WTC11 (cell line): ENCODE results near the gene MRPL10. TPM values are rescaled to one million over a fixed set of nuclear protein-coding genes. Genes with fewer than 3 reads are reported as not detected.

Experiments used
- ATAC-seq: fragments of 200-7000 bp; cut with Tn5 transposase; 2 replicates; pipeline ENCODE4 v1.10.0; 2021; ENCODE audit warnings: mild to moderate bottlenecking, moderate library complexity
- CTCF ChIA-PET: fragments of 300-600 bp; sonication (Branson Sonifier 250); formaldehyde crosslinking; loops from one replicate; lab custom pipeline; 2021; ENCODE audit warnings: antibody characterized with exemption; lab: Charles Lee
- POLR2A ChIA-PET: fragments of 350-600 bp; sonication (Branson Sonifier 250); formaldehyde crosslinking; loops from one replicate; lab custom pipeline; 2021; ENCODE audit warnings: antibody characterized with exemption; lab: Charles Lee
- DNase-seq: peaks from one replicate; pipeline ENCODE4 v3.0.0; 2021; ENCODE audit warnings: low spot score
- H3K27ac Mint-ChIP-seq: 2 replicates; pipeline ENCODE4 v1.8.0; 2021; ENCODE audit warnings: mixed read lengths
- H3K27me3 Mint-ChIP-seq: 2 replicates; pipeline ENCODE4 v1.8.0; 2021; ENCODE audit warnings: low read depth, mild to moderate bottlenecking, moderate library complexity, mixed read lengths
- H3K36me3 Mint-ChIP-seq: 2 replicates; pipeline ENCODE4 v1.8.0; 2021; ENCODE audit warnings: mixed read lengths
- H3K4me1 Mint-ChIP-seq: 2 replicates; pipeline ENCODE4 v1.8.0; 2022; ENCODE audit warnings: mixed read lengths
- H3K4me3 Mint-ChIP-seq: 2 replicates; pipeline ENCODE4 v1.8.0; 2021; ENCODE audit warnings: mild to moderate bottlenecking, moderate library complexity, mixed read lengths
- H3K9me3 Mint-ChIP-seq: 2 replicates; pipeline ENCODE4 v1.8.0; 2021; ENCODE audit warnings: mixed read lengths
- ATF1 ChIP-seq: sonication (generic); formaldehyde crosslinking; IDR thresholded peaks from 2 replicates; pipeline ENCODE4 v1.8.1; 2023; ENCODE audit warnings: mild to moderate bottlenecking, moderate library complexity, missing genetic modification reagents
- E2F1 ChIP-seq: sonication (generic); formaldehyde crosslinking; IDR thresholded peaks from 2 replicates; pipeline ENCODE4 v1.8.0; 2022; ENCODE audit warnings: mild to moderate bottlenecking, missing genetic modification reagents
- ELF4 ChIP-seq: sonication (generic); formaldehyde crosslinking; IDR thresholded peaks from 2 replicates; pipeline ENCODE4 v1.8.1; 2022; ENCODE audit warnings: low read depth, mild to moderate bottlenecking, moderate library complexity, missing genetic modification reagents
- EMX1 ChIP-seq: fragments of 250-450 bp; sonication (Bioruptor Pico); IDR thresholded peaks from 2 replicates; pipeline ENCODE4 v1.8.0; 2021; ENCODE audit warnings: mild to moderate bottlenecking
- HMGA2 ChIP-seq: fragments of 250-450 bp; sonication (Bioruptor Pico); IDR thresholded peaks from 2 replicates; pipeline ENCODE4 v1.4.0; 2021; ENCODE audit warnings: mild to moderate bottlenecking, moderate library complexity
- JAZF1 ChIP-seq: fragments of 250-450 bp; sonication (Bioruptor Pico); IDR thresholded peaks from 2 replicates; pipeline ENCODE4 v1.9.0; 2021; ENCODE audit warnings: moderate library complexity, mild to moderate bottlenecking, inconsistent platforms
- KAT7 ChIP-seq: sonication (generic); formaldehyde crosslinking; IDR thresholded peaks from 2 replicates; pipeline ENCODE4 v1.8.1; 2023; ENCODE audit warnings: missing genetic modification reagents, mild to moderate bottlenecking, borderline replicate concordance
- NR3C1 ChIP-seq: sonication (generic); formaldehyde crosslinking; conservative IDR thresholded peaks from 2 replicates; pipeline ENCODE4 v1.8.1; 2023; ENCODE audit warnings: low read depth, mild to moderate bottlenecking, missing genetic modification reagents
- PREB ChIP-seq: sonication (generic); formaldehyde crosslinking; IDR thresholded peaks from 2 replicates; pipeline ENCODE4 v1.8.1; 2022; ENCODE audit warnings: mild to moderate bottlenecking, missing genetic modification reagents, moderate library complexity, borderline replicate concordance
- PRRX2 ChIP-seq: fragments of 250-450 bp; sonication (Bioruptor Pico); IDR thresholded peaks from 2 replicates; pipeline ENCODE4 v1.8.0; 2021; ENCODE audit warnings: mild to moderate bottlenecking
- SOX15 ChIP-seq: fragments of 250-450 bp; sonication (Bioruptor Pico); IDR thresholded peaks from 2 replicates; pipeline ENCODE4 v1.9.0; 2021; ENCODE audit warnings: mild to moderate bottlenecking
- STAT6 ChIP-seq: sonication (generic); formaldehyde crosslinking; conservative IDR thresholded peaks from 2 replicates; pipeline ENCODE4 v1.8.1; 2023; ENCODE audit warnings: mild to moderate bottlenecking, low read depth, missing genetic modification reagents, moderate library complexity
- TEAD4 ChIP-seq: sonication (generic); formaldehyde crosslinking; IDR thresholded peaks from 2 replicates; pipeline ENCODE4 v1.8.0; 2022; ENCODE audit warnings: mild to moderate bottlenecking, missing genetic modification reagents
- ZNF232 ChIP-seq: sonication (generic); formaldehyde crosslinking; IDR thresholded peaks from 2 replicates; pipeline ENCODE4 v1.8.0; 2022; ENCODE audit warnings: mild to moderate bottlenecking, missing genetic modification reagents
- ZNF416 ChIP-seq: fragments of 250-450 bp; sonication (Bioruptor Pico); IDR thresholded peaks from 2 replicates; pipeline ENCODE4 v1.9.0; 2021; ENCODE audit warnings: mild to moderate bottlenecking, inconsistent platforms
- total RNA-seq: library from RNA; stranded (reverse); gene quantifications from 3 replicates; pipeline ENCODE4 v1.2.3, GENCODE V29; 2021
- TF ChIP-seq, protein P1 (sequence below): sonication (generic); formaldehyde crosslinking; IDR thresholded peaks from 2 replicates; pipeline ENCODE4 v1.8.0; 2023; ENCODE audit warnings: missing genetic modification reagents, mild to moderate bottlenecking, borderline replicate concordance
- TF ChIP-seq, protein P2 (sequence below): sonication (generic); formaldehyde crosslinking; conservative IDR thresholded peaks from 2 replicates; pipeline ENCODE4 v1.8.1; 2022; ENCODE audit warnings: mild to moderate bottlenecking, missing genetic modification reagents
- TF ChIP-seq, protein P3 (sequence below): sonication (generic); formaldehyde crosslinking; IDR thresholded peaks from 2 replicates; pipeline ENCODE4 v1.8.1; 2023; ENCODE audit warnings: mild to moderate bottlenecking, missing genetic modification reagents
- TF ChIP-seq, protein P4 (sequence below): sonication (generic); formaldehyde crosslinking; IDR thresholded peaks from 2 replicates; pipeline ENCODE4 v1.8.1; 2022; ENCODE audit warnings: mild to moderate bottlenecking, moderate library complexity, missing genetic modification reagents

MRPL10 gene
- total RNA-seq, 1 experiment from 2014 or later = 80.1 TPM

GRCh38 chr17:47869114-47869513, 37.8 kb upstream of the MRPL10 start:
- H3K4me3 Mint-ChIP-seq = no peak overlapping the region
- no peak for TF ChIP-seq ZNF416 (CRISPR knock-in tag)
- TF ChIP-seq, protein P1, sequence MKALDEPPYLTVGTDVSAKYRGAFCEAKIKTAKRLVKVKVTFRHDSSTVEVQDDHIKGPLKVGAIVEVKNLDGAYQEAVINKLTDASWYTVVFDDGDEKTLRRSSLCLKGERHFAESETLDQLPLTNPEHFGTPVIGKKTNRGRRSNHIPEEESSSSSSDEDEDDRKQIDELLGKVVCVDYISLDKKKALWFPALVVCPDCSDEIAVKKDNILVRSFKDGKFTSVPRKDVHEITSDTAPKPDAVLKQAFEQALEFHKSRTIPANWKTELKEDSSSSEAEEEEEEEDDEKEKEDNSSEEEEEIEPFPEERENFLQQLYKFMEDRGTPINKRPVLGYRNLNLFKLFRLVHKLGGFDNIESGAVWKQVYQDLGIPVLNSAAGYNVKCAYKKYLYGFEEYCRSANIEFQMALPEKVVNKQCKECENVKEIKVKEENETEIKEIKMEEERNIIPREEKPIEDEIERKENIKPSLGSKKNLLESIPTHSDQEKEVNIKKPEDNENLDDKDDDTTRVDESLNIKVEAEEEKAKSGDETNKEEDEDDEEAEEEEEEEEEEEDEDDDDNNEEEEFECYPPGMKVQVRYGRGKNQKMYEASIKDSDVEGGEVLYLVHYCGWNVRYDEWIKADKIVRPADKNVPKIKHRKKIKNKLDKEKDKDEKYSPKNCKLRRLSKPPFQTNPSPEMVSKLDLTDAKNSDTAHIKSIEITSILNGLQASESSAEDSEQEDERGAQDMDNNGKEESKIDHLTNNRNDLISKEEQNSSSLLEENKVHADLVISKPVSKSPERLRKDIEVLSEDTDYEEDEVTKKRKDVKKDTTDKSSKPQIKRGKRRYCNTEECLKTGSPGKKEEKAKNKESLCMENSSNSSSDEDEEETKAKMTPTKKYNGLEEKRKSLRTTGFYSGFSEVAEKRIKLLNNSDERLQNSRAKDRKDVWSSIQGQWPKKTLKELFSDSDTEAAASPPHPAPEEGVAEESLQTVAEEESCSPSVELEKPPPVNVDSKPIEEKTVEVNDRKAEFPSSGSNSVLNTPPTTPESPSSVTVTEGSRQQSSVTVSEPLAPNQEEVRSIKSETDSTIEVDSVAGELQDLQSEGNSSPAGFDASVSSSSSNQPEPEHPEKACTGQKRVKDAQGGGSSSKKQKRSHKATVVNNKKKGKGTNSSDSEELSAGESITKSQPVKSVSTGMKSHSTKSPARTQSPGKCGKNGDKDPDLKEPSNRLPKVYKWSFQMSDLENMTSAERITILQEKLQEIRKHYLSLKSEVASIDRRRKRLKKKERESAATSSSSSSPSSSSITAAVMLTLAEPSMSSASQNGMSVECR = no peak
- TF ChIP-seq JAZF1 (CRISPR knock-in tag) = no peak
- no peak for TF ChIP-seq E2F1 (CRISPR knock-in tag)
- no peak for TF ChIP-seq STAT6 (CRISPR knock-in tag)
- TF ChIP-seq TEAD4 (CRISPR knock-in tag) = no peak
- TF ChIP-seq, protein P2, sequence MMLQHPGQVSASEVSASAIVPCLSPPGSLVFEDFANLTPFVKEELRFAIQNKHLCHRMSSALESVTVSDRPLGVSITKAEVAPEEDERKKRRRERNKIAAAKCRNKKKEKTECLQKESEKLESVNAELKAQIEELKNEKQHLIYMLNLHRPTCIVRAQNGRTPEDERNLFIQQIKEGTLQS (CRISPR knock-in tag) = no peak
- TF ChIP-seq ZNF232 (CRISPR knock-in tag) = no peak
- no peak for TF ChIP-seq EMX1
- TF ChIP-seq NR3C1 = no peak
- TF ChIP-seq HMGA2 (CRISPR knock-in tag) = no peak
- no peak for TF ChIP-seq ATF1 (CRISPR knock-in tag)
- TF ChIP-seq, protein P3, sequence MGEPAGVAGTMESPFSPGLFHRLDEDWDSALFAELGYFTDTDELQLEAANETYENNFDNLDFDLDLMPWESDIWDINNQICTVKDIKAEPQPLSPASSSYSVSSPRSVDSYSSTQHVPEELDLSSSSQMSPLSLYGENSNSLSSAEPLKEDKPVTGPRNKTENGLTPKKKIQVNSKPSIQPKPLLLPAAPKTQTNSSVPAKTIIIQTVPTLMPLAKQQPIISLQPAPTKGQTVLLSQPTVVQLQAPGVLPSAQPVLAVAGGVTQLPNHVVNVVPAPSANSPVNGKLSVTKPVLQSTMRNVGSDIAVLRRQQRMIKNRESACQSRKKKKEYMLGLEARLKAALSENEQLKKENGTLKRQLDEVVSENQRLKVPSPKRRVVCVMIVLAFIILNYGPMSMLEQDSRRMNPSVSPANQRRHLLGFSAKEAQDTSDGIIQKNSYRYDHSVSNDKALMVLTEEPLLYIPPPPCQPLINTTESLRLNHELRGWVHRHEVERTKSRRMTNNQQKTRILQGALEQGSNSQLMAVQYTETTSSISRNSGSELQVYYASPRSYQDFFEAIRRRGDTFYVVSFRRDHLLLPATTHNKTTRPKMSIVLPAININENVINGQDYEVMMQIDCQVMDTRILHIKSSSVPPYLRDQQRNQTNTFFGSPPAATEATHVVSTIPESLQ (CRISPR knock-in tag) = no peak
- TF ChIP-seq KAT7 = no peak
- H3K27ac Mint-ChIP-seq = no peak overlapping the region
- POLR2A ChIA-PET = no interaction called here
- CTCF ChIA-PET = interaction anchor here (1.1 to 8.7 kb wide), 6 partner anchors 18 to 149 kb away, joined by 3 to 94 read pairs (median 6); partner anchors contain the start of gene SP6
- peaks cover 41% of the 10 kb centered on the region for H3K4me1 Mint-ChIP-seq
- no peak for DNase-seq
- H3K36me3 Mint-ChIP-seq = no peaks in the 10 kb centered on the region
- H3K27me3 Mint-ChIP-seq = peaks cover 83% of the 10 kb centered on the region
- ATAC-seq = peak; percentile 15; the same call in 1 of the 2 replicates
- H3K9me3 Mint-ChIP-seq = no peaks in the 10 kb centered on the region

DNA sequence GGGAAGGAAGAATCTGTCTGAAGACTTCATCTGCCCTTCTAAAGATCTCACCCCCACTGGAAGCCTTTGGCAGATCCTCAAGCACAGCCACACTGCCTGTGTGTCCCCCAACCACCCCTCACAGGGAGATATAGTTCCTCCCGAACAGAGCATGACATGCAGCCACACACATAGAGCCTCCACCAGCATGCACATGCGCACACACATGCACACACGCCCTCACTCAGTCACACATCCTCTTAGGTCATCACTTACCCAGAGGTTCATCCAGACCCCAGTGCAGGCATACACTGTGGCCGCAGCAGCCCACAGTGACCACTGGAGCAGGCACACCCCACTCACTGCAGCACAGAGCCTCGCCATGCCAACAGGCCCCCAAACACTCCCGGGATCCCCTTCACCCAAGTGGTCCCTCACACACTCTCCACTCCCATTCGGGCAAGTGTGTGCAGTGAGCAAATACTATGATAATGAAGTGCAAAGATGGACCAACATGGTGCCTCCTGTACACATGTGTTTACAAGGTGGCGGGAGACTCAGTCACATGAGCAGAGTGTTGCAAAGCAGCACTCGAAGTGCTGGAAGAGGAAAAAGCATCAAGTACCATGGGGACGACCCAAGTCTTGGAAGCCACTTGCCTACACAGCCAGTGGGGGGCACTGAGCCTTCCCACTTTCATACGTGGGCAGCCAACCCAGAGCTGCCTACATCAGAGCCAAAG, 36.6 kb upstream of the MRPL10 start:
- Mint-ChIP-seq H3K27me3 (peaks cover 76% of the 10 kb centered on the region), H3K4me3 (no peak overlapping the region), H3K27ac (no peak overlapping the region), H3K4me1 (peaks cover 29% of the 10 kb centered on the region), H3K9me3 (no peaks in the 10 kb centered on the region), H3K36me3 (no peaks in the 10 kb centered on the region)
- DNase-seq (no peak), ATAC-seq (no peak)
- ChIA-PET CTCF (interaction anchor here (1.3 to 8.7 kb wide), 3 partner anchors 20 to 79 kb away, joined by 4 to 94 read pairs (median 5); no protein-coding TSS in a partner anchor), POLR2A (interaction anchor here (0.6 kb wide), 1 partner anchor 281 kb away, joined by 3 read pairs; no protein-coding TSS in a partner anchor)
- no peak for TF ChIP-seq PREB (CRISPR knock-in tag)
- no peak for TF ChIP-seq PRRX2 (CRISPR knock-in tag)
- no peak for TF ChIP-seq ZNF416 (CRISPR knock-in tag)
- no peak for TF ChIP-seq SOX15 (CRISPR knock-in tag)
- no peak for TF ChIP-seq EMX1
- TF ChIP-seq ELF4 (CRISPR knock-in tag) = no peak
- TF ChIP-seq KAT7 = no peak
- TF ChIP-seq, protein P4, sequence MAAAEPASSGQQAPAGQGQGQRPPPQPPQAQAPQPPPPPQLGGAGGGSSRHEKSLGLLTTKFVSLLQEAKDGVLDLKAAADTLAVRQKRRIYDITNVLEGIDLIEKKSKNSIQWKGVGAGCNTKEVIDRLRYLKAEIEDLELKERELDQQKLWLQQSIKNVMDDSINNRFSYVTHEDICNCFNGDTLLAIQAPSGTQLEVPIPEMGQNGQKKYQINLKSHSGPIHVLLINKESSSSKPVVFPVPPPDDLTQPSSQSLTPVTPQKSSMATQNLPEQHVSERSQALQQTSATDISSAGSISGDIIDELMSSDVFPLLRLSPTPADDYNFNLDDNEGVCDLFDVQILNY (CRISPR knock-in tag) = no peak
